ENCODE results near the gene PSMG4. TPM values are rescaled to one million over a fixed set of nuclear protein-coding genes. Genes with fewer than 3 reads are reported as not detected.
A peak's percentile ranks its signal among the peaks of the same experiment; 100 is the strongest.
"Not testable (repeated sequence)": the region's sequence is repeated elsewhere in the genome, so short reads cannot be mapped to it uniquely, and the experiment has no call there.

PSMG4 gene
- total RNA-seq, 1 donor from 2014 or later: 16.9 TPM

- Histone ChIP-seq H3K36me3 (no peaks in the 10 kb centered on the region), H3K4me3 (no peak overlapping the region), H3K27ac (no peak overlapping the region), H3K4me1 (no peaks in the 10 kb centered on the region), H3K9me3 (no peaks in the 10 kb centered on the region), H3K27me3 (peaks cover 37% of the 10 kb centered on the region)
- DNase-seq (no peak), ATAC-seq (peak; percentile 28)
- TF ChIP-seq CTCF (IDR thresholded peaks at IDR 0.05): no peak
- intact Hi-C loops (cut with DNase I): no loop called here
These were observed 20.7 kb upstream of the PSMG4 start for GRCh38 chr6:3237761-3238662.

- Histone ChIP-seq H3K36me3 (no peaks in the 10 kb centered on the region), H3K4me1 (no peaks in the 10 kb centered on the region), H3K27me3 (peaks cover 33% of the 10 kb centered on the region), H3K4me3 (no peak overlapping the region), H3K9me3 (no peaks in the 10 kb centered on the region), H3K27ac (no peak overlapping the region)
- DNase-seq (no peak), ATAC-seq (no peak)
- TF ChIP-seq CTCF (IDR thresholded peaks at IDR 0.05): no peak
- intact Hi-C loops (cut with DNase I): no loop called here
These were observed 19.5 kb upstream of the PSMG4 start for GRCh38 chr6:3239110-3239830.

GRCh38 chr6:3240595-3240994 is 18.2 kb upstream of the PSMG4 start:
- TF ChIP-seq CTCF (IDR thresholded peaks at IDR 0.05): no peak
- H3K27me3 ChIP-seq: peaks cover 22% of the 10 kb centered on the region
- no peaks in the 10 kb centered on the region for H3K36me3 ChIP-seq
- H3K4me1 ChIP-seq: no peaks in the 10 kb centered on the region
- ATAC-seq (no peak), DNase-seq (no peak)
- intact Hi-C loops (cut with DNase I): no loop called here
- no peak overlapping the region for H3K27ac ChIP-seq
- no peaks in the 10 kb centered on the region for H3K9me3 ChIP-seq
- no peak overlapping the region for H3K4me3 ChIP-seq

GRCh38 chr6:3241745-3242144 is 17.0 kb upstream of the PSMG4 start:
- intact Hi-C loops (cut with DNase I); H3K9me3 ChIP-seq; H3K27ac ChIP-seq; ATAC-seq; H3K4me3 ChIP-seq; DNase-seq; H3K36me3 ChIP-seq; H3K4me1 ChIP-seq: not testable (repeated sequence)
- H3K27me3 ChIP-seq: peaks cover 14% of the 10 kb centered on the region

- H3K9me3 ChIP-seq: no peaks in the 10 kb centered on the region
- ATAC-seq: no peak
- intact Hi-C loops (cut with DNase I): no loop called here
- no peaks in the 10 kb centered on the region for H3K36me3 ChIP-seq
- no peak for TF ChIP-seq CTCF (IDR thresholded peaks at IDR 0.05)
- peak; percentile 12 for DNase-seq
- H3K27me3 ChIP-seq: peaks cover 8% of the 10 kb centered on the region
- no peak overlapping the region for H3K27ac ChIP-seq
- H3K4me1 ChIP-seq: no peaks in the 10 kb centered on the region
- no peak overlapping the region for H3K4me3 ChIP-seq
These were observed 16.0 kb upstream of the PSMG4 start for GRCh38 chr6:3242768-3243167.
